Measurements from ENCODE around the gene LRRC53.

Gene LRRC53, protein sequence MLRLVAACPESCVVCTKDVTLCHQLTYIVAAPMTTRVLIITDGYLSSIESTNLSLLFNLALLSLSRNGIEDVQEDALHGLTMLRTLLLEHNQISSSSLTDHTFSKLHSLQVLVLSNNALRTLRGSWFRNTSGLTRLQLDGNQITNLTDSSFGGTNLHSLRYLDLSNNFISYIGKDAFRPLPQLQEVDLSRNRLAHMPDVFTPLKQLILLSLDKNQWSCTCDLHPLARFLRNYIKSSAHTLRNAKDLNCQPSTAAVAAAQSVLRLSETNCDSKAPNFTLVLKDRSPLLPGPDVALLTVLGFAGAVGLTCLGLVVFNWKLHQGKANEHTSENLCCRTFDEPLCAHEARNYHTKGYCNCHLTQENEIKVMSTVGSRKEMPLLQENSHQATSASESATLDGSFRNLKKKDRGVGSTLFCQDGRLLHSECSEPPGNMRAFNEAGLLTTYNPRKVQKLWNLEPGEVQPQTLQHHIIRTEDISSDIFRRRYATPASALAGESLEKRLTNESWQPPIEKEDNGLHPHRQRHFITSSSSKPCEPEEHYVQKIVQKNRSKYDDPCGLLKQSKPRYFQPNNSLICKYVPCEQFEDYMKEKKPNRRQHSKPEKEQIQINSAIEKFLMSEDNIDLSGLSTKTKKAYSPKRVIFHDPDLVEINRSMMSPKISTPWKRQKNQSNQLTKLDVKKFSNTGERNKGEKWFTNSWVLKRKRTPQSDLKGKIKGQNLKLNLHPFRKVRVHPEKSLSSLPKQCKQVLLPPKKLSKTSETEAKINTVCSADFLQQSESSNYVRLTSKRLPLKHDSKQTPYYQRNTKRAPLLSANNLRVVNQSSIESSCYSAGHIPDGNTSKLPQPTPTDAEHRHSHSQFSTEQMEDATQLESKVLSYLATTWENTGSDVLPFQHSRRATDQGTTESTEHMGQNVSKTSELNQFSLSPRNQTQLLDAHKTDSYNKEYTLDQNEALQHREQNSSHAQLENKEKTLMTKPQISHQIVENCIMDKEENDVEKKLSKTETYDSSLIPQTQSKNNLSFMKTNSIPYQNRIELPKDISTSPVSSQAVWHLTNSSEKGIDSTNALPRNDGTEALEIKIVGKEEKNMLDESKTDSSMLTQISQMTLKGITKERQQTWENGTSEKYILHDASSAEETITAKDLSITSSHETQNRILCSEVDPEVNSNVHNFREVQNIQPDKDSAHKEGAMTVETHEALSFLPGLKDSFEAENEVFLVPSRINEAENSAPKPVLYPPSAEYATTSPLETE

DNA sequence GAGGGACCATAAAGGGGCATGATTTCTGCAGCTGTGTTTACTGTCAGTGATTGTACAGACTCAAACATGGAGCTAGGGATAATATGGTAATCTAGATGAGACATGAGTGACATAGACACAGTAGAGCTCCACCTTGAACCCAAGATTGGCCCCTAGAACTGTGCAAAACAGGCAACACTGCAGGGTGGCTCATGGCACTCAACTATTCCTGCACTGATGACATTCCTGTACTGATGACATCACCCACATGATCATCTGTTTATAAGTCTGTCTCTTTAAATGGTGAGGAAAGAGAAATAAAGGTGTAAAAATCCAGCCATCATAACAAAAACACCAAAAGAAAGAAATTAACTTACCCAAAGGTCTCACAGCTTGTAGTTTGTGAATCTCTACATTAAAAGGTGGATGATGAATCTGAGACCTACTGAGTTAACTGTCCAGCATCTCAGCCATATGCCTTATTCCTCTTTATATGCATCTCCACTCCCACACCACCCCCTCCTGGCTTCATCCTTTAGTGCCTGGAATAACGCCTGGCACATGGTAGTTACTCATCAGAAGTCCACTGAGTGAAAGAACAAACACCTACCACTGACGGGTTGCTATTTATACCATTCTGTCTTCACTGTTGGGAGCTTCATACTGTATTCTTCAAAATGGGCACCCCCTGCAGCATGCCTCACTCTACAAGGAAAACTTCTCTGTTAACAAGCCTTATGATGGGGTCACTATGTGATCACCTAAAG lies at the start of gene LRRC53:
TSS of gene LRRC53 (minus strand) at position 442 of the 746 bp plus-strand sequence. CDS start 29,262 bp downstream, outside the sequence.
- DNase-seq (ENCODE audit: low spot score): no peak

DNA sequence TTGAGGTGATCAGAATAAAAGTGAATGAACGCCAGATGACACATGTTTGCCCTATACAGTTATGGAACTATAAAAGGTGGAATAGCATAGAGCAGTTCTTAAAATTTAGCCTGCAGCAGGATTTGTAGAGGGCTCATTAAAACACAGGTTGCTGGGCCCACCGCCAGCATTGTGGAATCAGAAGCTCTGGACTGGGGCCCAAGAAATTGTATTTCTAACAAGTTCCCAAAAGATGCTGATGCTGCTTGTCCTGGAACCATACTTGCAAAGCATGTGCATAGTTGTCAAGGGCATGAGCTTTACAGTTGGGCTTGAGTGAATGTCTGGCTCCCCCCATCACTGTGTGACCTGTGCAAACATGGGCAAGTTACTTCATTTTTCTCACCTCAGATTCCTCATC lies 37.5 kb upstream of the LRRC53 start:
- DNase-seq (ENCODE audit: low spot score): no peak

GRCh38 chr1:74548961-74549750 lies 36.7 kb upstream of the LRRC53 start:
- DNase-seq (ENCODE audit: low spot score): no peak

GRCh38 chr1:74545821-74546220 lies 33.4 kb upstream of the LRRC53 start:
- DNase-seq (ENCODE audit: low spot score): no peak

- no peak for DNase-seq (ENCODE audit: low spot score)
Measured at GRCh38 chr1:74534241-74534640, 21.8 kb upstream of the LRRC53 start.

DNA sequence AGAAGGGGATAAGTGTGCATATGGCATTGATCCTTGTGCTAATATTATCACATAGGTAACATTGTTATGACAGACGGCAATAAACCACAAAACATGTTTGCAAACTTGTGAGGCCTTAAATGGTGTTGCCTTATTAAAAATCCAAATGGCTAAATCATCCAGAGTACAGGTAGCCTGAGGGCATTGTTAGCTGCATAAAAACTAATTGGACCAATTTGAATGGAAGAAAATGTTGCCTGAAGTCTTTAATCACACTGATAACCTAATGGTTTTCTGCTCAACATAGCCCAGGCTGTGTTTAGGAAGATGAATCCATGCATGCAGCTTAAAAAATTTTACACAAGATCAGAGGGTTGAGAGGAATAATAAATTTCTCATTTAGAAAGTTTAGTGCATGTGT lies 19.4 kb upstream of the LRRC53 start:
- no peak for DNase-seq (ENCODE audit: low spot score)

GRCh38 chr1:74530892-74531291 lies 18.5 kb upstream of the LRRC53 start:
- DNase-seq (ENCODE audit: low spot score): no peak

DNA sequence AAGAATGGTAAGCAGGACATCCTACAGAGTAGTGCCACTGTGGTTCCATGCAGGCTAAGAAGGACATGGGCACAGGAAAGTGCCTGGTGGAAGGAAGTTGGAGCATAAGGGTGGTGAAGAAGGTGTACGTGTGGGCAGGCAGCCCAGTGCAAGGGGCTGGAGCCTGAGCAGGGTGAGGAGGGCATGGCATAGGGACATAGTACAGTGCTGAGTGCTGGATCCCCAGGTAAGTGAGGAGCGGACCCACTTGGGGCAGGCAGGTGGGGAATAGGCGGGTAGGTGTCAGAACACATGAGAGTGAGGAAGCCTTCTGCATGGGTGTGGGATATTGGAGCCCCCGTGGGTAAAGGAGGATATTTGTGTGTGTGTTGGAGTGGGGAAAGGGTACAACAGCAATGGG lies 15.7 kb upstream of the LRRC53 start:
- DNase-seq (ENCODE audit: low spot score): no peak

- no peak for DNase-seq (ENCODE audit: low spot score)
Measured at GRCh38 chr1:74526708-74527107, 14.3 kb upstream of the LRRC53 start.

GRCh38 chr1:74523873-74524480 lies 11.6 kb upstream of the LRRC53 start:
- DNase-seq (ENCODE audit: low spot score): no peak

DNA sequence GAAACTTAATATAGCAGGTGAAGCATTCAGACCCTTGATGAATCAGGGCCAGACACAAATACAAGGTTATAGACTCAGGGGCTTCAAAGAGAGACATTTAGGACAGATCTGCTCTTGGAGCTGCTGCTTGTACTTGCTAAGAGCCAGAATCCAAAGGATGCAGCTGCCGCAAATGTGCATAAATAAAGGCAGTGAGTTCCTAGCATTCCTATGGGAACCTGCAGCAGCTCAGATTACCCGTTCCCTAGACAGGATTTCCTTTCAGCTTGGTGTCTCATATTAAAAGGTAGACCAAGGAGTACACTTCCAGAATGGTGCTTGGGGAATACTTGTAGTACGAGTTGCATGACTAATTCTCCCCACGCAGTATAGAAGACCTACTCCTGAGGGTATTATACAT lies 9.7 kb upstream of the LRRC53 start:
- DNase-seq (ENCODE audit: low spot score): no peak

GRCh38 chr1:74517599-74518051 lies 5.2 kb upstream of the LRRC53 start:
- DNase-seq (ENCODE audit: low spot score): no peak

GRCh38 chr1:74513411-74514300 lies 1.2 kb upstream of the LRRC53 start:
- DNase-seq (ENCODE audit: low spot score): no peak

GRCh38 chr1:74508449-74508848 lies 4.0 kb downstream of the LRRC53 start:
- DNase-seq (ENCODE audit: low spot score): no peak

- DNase-seq (ENCODE audit: low spot score): no peak
Measured at GRCh38 chr1:74505928-74506710, 6.3 kb downstream of the LRRC53 start.

DNA sequence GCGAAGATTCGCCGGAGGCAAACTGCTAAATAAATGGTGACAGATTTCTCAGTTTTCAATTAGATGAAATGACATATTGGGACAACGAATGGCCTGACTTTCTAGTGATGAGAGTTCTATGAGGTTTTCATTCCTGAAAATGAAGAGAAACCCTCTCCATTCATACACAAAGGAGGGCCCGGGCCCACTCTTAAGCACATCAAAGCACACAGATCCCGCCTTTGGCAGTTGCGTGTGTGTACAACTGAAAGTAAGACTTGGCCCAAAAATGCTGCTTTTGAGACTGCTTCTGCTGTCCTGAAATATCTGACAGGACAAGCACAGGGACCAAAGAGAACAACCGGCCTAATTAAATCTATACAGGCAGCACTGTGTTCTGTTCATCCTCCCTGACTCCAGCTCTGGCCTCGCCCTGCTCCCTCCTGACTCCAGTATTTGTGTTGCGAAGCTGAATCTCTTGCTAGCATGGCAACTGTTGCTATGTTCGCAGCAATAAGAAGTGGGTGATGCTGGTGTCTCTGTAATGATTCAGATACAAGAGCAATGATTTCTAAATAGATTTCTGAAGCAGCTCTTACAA lies 7.4 kb downstream of the LRRC53 start:
- DNase-seq (ENCODE audit: low spot score): no peak

GRCh38 chr1:74504125-74504932 lies 8.1 kb downstream of the LRRC53 start:
- peak; percentile 29 for DNase-seq (ENCODE audit: low spot score)

Data from CD4-positive, alpha-beta T cell treated with Interleukin-15 for 4 hours (primary cell).